Stimulated activated CD4-positive, alpha-beta T cell treated with anti-CD3 and anti-CD28 coated beads, Interleukin-4, amount 100 ng/mL, for 4 hours (primary cell): Measurements from ENCODE around the gene UBE2I.
"Not testable (repeated sequence)": the region's sequence is repeated elsewhere in the genome, so short reads cannot be mapped to it uniquely, and the experiment has no call there.

ENCODE experiments used
- DNase-seq, 2 experiments: peaks; one replicate each; pipeline ENCODE4 v3.0.0-alpha.2; 2020

The UBE2I gene

GRCh38 chr16:1293921-1294656, 15.3 kb upstream of the UBE2I start:
- DNase-seq, result no peak

DNA sequence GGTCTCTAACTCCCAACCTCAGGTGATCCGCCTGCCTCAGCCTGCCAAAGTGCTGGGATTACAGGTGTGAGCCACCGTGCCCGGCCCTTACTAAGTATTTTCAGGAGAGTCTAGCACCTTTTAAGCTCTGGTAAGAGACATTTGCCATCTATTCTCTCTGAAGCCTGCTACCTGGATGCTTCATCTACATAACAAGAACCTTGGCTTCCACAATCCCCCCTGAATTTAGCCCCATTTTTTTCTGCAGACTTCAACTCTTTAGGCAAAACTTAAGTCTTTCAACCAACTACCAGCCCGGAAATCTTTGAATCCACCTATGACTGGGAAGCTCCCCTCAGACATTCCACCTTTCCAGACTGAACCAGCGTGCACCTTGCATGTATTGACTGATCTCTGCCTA, 14.0 kb upstream of the UBE2I start:
- DNase-seq, result no peak

- DNase-seq, result not testable (repeated sequence)
These were observed 12.8 kb upstream of the UBE2I start for GRCh38 chr16:1296688-1297017.

GRCh38 chr16:1297018-1297696, 12.3 kb upstream of the UBE2I start:
- peak in 1 of 2 experiments; percentile 15 for DNase-seq

DNA sequence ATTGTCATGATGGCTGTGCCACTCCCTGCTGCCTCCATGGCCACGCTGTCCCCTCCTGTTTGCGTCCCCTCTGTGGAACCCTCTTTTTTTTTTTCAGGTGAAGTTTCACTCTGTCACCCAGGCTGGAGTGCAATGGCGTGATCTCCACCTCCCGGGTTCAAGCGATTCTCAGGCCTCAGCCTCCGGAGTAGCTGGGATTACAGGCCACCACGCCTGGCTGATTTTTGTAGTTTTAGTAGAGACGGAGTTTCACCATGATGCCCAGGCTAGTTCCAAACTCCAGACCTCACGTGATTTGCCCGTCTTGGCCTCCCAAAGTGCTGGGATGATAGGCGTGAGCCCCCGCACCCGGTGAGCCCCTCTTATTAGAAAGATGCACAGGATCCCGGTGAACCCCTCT, 11.0 kb upstream of the UBE2I start:
- no peak for DNase-seq

- DNase-seq, result no peak
These were observed 10.2 kb upstream of the UBE2I start for GRCh38 chr16:1299012-1299867.

- no peak for DNase-seq
These were observed 9.6 kb upstream of the UBE2I start for GRCh38 chr16:1299868-1300203.

- peak; percentile 57 to 71 for DNase-seq
These were observed 8.6 kb upstream of the UBE2I start for GRCh38 chr16:1300664-1301476.

- DNase-seq, result no peak
These were observed 7.9 kb upstream of the UBE2I start for GRCh38 chr16:1301562-1301961.

- DNase-seq, result no peak
These were observed 3.6 kb upstream of the UBE2I start for GRCh38 chr16:1305823-1306222.

GRCh38 chr16:1306334-1306733, 3.1 kb upstream of the UBE2I start:
- DNase-seq, result no peak

- DNase-seq, result no peak
These were observed 1.1 kb upstream of the UBE2I start for GRCh38 chr16:1308036-1308976.

DNA sequence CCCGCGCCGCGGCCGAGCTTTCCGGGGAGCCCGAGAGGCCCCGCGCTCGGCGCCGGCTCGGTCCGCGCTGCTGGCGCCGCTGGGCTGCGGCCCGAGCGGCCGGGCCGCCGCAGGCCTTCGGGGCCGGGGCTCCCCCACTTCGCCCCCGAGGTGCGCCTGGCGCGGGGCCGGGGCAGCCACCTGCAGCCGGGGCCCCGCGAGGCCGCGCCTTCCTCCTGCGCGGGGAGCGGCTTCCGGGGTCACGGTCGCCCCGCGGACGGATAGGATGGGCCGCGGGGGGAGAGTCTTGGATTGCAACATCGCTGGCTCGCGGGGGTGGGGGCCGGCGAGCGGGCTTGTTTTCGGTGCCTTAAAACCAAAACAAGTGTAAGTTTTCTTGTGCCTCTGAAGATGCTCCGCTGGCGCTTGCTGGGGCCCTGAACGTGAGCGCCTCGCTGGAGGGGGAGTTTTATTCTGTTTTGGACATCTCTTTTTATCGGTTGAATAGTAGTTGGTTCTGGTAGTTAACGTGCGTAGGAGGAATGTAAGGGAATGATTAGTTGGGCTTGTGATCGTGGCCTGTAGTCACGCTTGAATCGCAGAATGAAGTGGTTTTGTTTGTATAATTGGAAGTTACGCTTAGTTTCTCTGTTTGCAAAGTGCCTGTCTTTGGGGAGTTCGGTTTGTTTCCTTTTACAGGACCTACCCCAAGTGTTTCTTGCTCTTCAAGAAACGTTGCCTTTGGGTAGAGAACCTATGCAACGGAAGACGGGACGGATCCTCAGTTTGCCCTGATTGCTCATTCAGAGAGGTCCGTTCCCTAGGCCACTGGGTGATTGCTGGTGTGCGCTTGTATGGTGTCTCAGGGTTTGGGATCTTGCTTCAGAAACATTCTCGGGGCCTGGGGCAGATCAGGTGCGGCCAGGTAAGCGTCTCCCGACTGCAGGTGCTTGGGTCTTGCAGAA, 724 bp downstream of the UBE2I start:
- DNase-seq, result peak; percentile 42 to 54

DNA sequence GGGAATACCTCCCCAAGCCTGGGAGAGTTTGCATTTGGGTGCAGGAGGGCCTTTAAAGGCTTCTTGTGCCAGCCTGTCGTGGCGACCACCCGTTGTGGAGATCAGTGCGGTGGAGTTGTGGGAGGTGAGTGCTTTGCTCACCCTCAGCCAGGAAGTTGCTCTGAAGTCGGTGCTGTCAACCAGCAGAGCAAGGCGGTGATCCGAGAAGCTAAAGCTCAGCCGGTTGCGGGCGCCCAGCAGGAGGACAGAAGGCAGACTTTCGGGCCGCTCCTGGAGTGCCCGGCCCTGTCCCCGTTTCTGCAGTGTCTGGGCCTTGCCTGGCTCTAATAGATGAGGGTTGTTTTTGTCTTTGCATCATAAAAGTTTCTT, 1.4 kb downstream of the UBE2I start:
- no peak for DNase-seq

DNA sequence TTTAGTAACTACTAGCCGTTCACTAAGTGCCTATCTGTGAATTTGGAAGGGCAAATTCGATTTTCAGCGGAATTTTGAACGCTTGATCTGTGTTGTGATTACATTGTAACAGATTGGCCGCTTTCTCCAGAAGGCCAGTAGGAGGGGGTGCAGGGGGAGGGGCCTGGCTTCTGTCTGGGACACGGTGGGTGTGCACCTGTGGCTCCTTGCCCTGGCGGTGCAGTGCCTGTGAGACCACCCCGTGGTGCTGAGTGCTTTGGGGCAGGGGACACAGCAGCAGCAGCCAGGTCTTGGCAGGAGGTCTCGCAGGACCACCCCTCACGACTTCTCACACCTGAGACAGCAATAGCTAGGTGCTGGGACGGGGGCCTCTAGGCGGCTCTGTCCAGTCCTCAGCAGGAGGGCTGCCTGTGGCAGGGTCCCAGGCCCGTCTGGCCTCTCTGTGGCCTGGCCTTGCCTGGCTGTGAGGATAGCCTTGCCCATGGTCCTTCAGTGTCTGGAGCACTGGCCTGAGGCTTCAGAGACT, 1.8 kb downstream of the UBE2I start:
- no peak for DNase-seq

GRCh38 chr16:1311738-1312466, 2.5 kb downstream of the UBE2I start:
- DNase-seq, result no peak

GRCh38 chr16:1312467-1312816, 3.0 kb downstream of the UBE2I start:
- DNase-seq, result no peak

DNA sequence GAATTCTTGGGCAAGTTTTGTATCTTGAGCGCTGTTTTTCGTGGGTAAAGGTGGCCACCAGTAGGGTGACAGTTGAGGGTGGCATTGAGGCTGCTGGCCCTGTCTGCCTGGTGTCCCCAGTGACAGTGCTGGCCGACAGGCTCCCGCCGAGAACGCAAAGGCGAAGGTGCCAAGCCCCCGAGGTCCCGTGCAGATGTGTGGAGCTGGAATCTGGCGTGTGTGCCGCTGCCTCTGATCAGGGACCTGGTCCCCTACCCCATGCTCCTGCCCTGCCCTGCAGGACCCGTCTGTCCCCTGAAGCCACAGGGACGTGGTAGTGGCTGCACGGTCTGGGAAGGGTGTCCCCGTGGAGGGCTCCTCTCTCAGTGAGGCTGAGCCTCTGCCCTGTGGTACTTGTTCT, 3.5 kb downstream of the UBE2I start:
- no peak for DNase-seq

DNA sequence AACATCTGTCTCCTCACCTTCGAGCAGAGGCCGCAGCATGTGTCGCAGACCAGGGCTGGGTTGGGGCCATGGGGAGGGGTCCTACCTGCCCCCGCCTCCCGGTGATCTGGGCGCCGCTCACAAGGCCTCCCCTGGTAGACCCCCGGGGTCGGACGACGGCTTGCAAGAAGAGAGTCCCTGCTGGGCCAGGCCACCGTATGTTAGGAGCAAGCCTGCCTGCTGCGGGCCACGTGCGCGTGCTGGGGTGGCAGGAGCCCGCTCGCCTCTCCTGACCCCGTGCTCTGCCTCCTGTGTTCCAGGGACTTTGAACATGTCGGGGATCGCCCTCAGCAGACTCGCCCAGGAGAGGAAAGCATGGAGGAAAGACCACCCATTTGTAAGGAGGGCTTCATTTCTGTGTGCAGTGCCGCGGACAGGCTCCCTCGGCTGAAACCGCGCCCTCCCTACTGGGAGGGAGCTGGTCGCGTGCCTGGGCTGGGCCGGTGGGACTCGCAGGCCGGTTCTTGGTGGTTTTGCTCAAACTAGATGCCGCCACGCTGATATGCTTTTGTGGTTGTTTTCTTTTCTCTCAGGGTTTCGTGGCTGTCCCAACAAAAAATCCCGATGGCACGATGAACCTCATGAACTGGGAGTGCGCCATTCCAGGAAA, 4.4 kb downstream of the UBE2I start:
- no peak for DNase-seq
